NCI-H2171 treated with DMSO at 0.1 percent for 48 hours (cell line): Measurements from ENCODE around the gene WDR35.

Source experiments
- DNase-seq: peaks from one replicate; lab custom pipeline; 2025; lab: John Stamatoyannopoulos, UW

The WDR35 gene

DNA sequence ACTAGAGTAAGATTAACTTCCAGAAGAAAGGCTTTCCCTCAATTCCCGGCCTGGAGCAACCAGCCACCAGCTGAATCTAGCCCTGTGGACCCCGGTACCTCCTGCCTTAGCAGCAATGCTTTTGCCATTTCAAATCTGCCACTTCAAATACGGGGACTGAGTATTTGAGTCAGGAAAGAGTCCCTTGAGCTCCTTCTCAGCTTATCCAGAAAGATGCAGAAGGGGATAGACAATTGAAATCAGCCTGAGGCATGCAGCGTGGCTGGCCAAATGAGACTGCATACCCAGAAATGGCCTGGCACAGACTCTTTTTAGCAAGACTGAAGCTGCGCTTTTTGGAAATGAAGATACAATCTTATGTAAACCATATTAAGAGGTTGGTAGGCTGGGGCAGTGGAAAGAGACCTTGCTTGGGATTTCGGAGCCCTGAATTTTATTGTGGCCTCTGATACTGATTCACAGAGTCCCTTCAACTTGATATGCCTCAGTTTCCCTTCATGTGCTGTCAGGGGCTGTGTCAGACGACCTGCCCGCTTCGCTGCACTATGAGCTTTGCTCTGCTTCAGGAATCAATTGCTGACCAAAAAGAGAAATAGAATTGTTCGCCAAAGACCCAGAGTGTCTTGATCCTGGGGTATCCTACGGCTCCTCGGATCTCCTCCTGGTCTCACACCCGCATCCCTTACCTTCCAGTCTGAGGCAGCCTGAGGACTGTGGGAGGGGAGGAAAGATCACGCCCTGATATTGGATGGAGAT, 21.5 kb upstream of the WDR35 start:
- no peak for DNase-seq

DNA sequence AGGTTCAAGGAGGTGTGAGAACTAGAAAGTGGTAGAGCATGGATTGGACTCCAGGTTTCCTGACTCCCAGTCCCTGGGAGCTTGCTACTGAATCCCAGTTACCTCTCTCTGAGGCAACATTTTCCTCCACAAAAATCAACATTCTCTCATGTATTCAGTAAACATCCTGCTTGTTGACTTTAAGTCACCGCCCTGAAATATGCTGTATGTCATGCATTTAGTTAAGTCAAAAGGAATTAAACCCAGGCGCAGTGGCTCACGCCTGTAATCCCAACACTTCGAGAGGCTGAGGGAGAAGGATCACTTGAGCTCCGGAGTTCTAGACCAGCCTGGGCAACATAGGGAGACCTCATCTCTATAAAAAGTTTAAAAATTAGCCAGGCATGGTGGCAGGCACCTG, 18.8 kb upstream of the WDR35 start:
- no peak for DNase-seq

DNA sequence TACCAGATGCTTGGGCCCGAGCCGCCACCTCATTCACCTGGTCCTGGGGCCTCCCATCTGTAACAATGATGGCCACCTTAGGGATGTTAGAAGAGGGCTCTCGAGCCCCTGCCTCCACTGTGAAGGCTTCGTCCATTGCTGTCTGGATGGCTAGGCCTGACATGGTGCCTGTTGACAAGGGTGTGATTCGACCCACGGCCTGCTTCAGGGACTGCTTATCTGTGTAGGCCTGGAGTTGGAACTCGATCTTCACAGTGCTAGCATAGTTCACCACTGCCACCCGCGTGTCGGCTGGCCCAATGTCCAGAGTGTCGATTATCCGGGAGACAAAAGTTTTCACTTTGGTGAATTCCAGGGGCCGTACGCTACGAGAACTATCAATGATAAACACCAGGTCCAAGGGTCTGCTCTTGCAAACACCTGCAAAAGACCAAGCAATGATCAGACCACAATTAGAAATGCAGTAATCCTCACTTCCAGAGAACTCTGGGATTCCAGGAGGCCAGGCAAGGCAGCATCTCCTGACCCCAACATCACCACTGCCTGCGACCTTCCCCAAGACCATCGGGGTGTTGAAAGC, 16.1 kb upstream of the WDR35 start:
- no peak for DNase-seq

DNA sequence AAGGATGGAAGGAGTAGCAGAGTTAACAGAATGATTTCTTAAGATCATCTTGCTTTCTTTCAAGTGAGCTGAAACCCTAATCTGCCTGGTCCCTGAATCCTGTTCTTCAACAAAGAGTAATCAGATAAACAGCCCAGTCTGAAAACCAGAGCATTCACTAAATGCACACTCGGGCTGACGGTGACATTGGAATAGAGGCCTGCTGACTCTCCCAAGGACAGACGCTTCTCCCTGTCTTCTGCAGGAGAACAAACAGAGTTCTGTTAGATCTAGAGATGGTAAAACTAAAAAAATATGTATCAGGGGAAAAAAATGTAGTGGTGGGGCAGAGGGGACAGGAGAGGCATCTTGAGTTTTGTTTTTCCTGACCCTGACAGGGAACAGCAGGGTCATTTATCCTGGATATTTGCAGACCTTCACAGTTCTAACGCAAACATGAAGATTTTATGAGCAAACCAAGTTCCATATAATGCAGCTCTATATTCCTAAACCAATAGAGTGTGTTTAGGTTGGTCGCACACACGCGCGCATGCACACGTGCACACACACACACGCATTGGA, 15.2 kb upstream of the WDR35 start:
- DNase-seq = no peak

DNA sequence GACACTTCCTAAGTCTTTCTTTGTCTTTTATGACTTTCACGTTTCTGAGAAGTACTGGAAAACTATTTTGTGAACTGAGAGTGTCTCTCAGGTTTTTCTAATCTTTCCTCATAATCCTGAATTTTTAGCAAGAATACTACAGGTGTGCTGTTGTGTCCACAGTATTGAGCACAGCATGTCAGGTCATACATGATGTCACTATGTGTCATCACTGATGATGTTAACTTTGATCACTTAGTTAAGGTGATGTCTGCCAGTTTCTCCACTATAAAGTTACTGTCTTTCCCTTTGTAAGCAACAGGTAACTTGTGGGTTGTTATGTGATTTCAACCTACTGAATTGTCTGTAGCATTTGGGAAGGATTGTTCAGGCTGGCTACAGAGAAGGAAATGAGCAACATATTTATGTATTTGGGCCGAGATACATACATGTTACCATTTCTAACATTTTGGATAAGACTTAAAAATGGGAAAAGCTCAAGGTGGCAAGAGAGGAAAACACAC, 11.5 kb upstream of the WDR35 start:
- no peak for DNase-seq

DNA sequence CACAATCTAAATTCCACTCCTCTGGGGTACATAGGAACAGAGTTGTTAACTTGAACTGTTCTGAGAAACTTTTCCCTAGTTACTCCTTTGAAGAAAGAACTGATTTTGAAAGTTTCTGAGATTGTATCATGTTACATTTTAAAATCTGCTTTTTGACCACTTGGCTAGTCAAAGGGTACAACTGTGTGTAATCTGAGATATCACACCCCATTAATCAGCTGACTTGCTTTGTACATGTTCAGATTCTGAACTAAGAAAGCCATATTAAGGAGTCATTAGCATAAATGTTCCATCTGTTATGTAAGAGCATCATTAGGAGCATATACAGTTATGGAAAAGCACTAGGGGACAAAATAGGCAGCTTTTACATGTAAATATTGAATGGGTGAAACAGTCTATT, 3.8 kb upstream of the WDR35 start:
- DNase-seq = peak; percentile 13

DNA sequence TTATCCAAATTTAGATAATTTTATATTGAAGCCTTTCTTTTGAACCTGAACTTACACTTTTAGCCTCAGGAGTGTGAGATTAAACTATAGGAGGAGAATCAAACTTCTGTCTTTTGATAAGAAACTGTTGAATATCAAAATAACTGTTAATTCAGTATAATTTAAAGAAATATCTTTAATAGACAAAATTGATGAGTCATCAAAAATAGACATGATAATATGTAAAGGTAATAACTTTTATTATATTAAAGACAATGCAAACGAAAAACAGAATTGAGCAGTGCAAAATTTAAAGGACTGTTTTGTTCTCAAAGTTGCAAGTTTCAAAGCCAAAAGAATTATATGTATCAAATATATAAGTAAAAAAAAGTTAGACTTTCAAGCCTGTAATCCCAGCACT, 2.0 kb upstream of the WDR35 start:
- DNase-seq = no peak

DNA sequence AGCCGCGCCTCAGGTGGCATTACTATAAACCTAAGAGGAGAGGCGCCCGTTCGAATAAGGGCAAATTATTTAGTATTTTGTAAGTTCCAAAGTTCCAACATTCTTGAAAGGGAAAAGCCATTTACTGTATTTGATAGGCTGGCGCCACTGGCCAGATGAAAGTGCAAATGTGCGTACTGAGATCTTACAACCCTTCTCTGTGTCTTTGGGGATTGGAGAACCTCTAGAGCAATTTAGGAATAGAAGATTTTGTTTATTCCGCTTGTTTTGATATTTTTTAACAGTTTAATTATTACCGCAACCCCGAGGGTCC, 467 bp upstream of the WDR35 start:
- DNase-seq = no peak

DNA sequence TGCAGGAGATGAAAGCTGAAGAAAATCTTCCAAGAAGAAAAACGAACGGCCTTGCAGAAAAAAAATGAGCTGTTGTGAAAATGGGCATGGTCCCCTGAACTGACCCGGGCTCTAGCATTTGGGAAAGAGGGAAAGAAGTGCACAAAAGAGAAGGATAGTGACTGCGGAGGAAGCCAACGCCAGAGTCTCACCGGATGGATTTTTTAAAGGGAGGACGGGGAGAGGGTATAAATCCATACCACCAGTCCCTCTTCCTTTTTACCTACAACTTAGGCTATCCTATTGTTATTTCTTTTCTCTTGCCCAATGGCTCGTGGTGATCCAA, 601 bp downstream of the WDR35 start:
- no peak for DNase-seq

DNA sequence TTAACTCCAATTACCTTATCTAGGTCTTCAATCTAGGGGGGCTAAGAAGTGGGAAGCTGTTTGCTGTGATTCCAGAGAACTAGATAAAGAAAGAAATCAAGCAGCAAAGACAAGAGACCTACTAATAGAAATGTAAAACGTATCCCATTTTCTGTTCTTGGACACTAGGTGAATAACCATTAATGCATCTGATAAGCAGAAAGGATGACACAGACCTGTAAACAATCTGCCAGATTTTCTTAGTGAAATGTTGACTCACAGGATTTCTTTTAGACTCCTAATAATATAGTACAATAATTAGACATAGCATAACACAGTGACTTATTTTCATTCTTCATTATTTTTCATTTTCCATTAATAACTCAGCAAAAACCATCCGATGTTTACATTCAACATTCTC, 1.3 kb downstream of the WDR35 start:
- DNase-seq = no peak

DNA sequence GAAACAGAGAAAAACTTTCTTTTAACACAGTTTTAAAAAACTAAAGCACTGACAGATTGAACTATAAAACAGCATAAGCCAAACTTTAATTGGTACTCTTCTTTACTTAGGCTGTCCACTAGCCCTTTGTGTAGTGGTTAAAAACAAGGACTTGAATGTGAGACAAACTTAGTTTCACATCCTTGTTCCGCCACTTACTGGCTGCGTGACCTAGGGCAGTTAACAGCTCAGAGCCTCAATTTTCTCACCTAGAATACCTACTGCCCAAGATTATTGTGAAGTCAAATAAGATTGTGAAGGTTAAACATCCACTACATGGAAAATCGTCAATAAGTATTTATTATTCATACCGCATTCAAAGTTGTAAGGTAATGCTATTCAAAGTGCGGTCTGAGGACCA, 2.0 kb downstream of the WDR35 start:
- DNase-seq = no peak

DNA sequence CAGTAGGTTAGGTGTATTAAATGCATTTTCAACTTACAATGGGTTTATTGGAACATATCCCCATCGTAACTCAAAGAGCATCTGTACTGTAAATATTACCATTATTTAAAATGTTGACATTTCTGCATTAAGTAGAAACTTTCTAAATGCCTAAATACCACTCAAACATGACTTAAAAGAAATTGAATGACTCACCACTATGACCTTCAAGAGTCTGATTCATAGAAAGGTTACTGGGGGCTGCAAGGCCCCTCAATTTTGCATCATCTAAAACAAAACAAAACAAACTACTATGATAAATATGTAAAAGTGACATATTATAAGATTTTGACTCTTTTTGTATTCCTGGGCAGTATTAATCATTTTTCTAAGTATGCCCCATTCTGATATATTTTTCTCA, 7.6 kb downstream of the WDR35 start:
- no peak for DNase-seq

DNA sequence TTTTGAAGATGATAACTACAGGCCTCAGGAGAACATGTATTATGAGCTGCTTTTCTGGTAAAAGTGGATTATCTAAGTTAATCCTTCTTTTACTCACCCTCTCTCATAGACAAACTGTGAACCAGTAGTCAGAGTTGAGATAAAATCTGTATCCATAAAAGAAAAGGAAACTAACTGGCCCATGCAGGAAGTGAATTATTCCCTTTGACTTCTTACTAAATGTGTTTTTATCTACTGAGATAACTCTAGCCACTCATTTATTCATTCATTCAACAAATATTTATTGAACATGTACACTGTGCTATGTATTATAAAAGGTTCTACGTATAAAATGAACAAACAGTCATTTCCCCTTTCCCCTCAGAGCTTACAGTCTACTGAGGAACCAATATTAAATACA, 10.0 kb downstream of the WDR35 start:
- DNase-seq = no peak

DNA sequence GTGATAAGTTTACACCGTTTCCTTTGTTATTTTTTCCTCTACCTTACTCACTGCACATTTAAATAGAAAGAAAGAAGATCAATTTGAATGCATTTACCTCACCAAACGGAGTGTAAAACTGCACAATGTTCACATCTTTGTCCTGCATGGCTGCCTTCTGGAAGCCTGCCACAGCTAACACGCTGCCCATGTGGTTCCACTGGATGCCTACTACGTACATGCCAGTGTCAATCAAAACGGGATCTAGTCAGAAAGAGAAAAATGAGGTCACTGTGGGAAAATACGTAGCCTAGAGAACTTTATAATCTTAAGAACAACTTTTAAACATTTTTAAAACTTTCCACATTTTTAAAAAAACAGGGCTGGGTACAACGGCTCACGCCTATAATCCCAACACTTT, 16.4 kb downstream of the WDR35 start:
- DNase-seq = no peak

DNA sequence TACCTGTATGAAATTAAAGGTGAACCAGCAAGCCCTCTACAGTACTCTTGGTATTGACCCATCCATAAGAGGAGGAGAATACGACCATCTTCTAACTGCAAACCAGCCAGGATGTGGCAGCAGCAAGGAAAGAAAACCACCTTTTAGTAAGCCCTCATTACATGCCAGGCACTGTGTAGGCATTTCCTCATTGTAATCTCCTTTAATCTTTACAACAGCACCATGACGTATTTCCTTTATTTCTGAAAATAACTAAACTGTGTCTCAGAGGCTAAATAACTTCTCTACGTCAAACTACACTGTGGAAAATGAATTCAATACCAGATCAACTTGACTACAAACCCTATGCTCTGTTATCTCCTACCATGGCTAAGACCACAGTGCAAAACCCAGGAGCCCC, 18.2 kb downstream of the WDR35 start:
- no peak for DNase-seq

DNA sequence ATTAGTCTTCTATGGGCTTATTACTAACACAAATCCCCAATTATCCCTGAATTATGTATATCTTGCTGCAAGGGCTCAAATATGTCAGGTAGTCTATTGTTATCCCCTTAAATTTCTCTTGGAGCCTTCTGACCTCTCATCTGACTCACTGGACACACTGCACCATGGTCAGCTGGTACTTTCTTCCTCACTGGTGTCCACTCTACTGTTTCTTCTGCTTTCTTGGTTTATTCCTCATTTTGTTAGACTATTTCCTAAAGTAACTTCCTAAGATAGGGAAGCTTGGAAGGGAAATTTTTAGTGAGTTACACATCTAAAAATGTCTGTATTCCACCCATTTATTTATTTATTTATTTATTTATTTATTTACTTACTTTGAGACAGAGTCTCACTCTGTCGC, 26.5 kb downstream of the WDR35 start:
- no peak for DNase-seq

DNA sequence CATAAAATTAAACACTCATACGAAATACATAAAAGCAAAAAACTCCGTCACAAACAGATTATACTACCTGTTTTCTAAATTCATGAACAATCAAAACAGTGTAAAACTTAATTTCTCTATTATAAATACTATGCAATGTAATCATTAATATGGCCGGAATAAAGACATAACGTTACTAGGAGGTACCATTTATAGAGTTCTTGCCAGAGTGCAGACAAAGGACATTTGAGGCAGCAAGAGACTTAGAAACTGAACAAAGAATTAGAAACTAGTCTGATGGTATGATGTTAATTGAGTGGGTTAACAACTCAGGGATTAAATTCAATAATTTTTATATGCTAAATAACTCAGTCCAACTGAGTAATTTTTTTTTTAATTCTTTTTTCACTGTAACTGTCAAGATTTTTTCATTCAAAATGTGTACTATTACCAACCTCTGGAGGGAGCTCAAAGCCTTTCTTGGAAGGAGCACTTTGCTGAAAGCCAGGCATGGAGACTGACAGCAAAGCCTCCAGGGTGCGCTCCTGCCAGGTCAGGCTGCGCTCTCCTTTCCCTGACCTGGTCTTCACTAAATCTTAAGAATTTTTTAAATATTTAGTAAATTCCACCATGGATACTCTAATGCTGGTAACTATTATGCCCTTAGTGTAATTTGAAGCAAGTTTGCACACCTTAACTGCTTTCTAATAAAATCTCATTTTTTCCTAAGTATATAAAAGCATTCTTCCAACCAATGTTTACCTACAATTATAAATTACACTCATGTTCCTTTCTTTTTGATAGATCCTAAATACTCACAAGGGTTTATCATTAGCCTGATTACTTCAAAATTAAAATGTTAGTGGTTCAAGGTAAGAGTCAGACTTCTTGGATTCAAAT, 34.1 kb downstream of the WDR35 start:
- peak; percentile 80 for DNase-seq

DNA sequence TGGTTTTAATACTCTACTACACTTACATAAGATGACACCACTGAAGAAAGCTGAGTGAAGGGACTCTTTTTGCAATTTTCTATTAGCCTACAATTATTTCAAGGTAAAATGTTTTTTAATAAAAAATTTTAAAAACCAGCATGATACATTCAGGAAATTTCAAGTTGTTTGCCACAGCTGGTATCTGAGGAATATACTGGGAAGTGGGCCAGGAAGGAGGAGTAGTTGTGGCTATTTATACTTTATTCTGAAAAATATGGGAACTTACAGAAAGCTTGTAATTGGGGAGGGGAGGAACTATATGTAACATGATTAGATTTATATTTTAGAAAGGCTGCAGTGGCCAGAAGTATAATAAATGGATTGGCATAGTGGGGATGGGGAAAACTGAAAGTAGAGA, 40.8 kb downstream of the WDR35 start:
- DNase-seq = no peak

DNA sequence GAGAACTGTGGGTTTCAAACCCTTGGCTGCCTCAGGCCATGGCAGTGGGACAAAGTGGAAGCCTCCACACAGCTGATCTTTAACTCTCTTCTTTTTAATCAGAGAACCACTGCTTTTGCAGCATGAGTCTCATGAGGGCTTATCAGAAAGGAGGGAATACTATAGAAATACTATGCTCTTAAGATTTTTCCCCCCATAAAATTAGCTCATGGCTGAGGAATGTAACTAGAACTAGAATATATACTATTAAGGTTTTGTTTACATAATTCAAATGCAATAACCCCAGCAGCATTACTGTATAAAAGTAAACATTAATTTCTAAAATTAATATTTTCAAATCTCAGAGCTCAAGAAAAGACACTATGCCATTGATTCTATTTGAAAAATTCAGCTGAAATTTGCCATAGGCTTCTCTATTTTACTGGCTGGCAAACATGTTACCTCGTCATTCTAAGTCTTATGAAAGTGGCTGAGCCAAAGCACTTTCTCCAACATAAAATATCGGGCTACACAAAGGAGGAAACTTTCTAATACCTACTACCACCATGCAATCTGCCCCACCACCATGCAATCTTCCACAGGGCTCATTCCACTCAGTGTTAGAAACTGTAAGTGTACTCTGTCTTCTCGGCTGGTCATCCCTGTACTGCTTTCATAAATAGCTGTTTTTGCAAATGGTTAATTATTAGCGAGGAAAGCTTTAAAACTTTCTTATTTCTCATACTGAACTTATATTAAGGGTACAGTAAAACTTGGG, 42.5 kb downstream of the WDR35 start:
- DNase-seq = no peak

DNA sequence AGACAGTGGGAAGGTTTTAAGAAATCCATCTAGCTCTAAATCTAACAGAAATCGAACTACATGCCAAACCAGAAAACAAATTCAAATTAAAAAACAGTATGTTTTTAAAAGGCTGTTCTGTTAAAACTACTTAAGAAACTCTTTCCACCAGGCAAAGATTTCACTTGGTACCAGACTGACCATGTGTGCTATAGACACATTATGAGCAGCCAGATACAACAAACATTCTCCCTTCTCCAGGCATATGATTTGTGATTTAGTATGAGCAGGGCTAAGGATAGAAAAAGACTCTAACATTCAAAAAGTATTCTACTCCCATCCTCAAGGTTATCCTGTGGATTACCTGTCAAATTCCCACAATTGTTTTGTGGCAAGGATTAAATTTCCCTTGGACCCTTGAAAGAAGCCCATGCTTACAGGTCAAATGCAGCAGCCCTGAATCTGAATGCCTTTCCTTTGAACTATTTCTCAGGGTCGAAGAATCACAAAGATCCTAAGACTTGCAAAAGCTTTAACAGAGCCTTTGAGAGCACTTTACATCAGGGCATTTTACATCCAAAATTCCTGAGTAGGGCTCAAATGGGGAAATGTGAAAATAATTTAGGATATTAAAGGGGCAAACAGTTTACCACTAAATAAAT, 45.6 kb downstream of the WDR35 start:
- no peak for DNase-seq

DNA sequence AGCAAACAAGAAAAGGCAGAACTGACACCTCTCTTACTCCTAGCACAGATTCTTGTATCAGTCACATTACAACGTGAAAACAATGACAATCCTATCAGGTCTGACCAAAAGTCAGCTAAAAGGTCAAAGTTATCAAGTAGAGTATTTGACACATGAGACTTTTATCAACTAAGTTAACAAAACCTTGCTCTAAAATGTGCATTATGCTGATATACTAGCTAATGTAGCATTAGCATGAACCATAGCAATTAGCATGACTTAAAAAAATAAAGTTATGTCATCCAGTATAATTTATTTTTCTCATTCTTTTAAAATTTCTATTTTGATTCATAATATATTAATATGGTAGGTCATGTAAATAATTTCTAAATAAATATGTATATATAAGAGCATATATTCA, 46.7 kb downstream of the WDR35 start:
- no peak for DNase-seq

DNA sequence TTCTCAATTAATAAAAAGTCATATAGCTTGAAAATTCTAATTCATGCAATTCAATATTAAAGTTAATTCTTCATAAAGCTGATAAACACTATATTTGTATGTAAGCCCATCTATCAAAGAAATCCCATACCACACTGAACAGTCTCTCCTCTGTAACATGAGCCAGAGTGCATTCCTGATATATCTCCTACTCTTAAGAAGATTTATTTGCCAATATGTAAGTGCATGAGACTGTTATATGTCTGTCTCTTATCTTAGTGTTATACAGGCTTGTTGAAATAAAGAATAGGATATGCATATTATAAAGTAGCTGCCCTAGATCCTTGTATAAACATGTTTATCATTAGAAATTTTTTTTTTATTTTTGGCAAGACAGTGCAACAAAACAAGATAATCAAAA, 47.7 kb downstream of the WDR35 start:
- DNase-seq = no peak
